HCT116 (cell line): Measurements from ENCODE around the gene RNF186. TPM values are rescaled to one million over a fixed set of nuclear protein-coding genes. Genes with fewer than 3 reads are reported as not detected.

Experiments used
- ATAC-seq: fragments of 200-7000 bp; cut with Tn5 transposase; 2 replicates; pipeline ENCODE4 v1.9.1; 2020; ENCODE audit warnings: mild to moderate bottlenecking, moderate library complexity
- BruUV-seq: library from RNA; stranded (reverse); fragments of 400-500 nt; replicated peaks from 2 replicates; lab custom pipeline; 2021; lab: Mats Ljungman, UMichigan
- CTCF ChIA-PET: fragments of 300-600 bp; sonication (Branson Sonifier 250); formaldehyde crosslinking; loops from one replicate; lab custom pipeline; 2021; ENCODE audit warnings: antibody characterized with exemption; lab: Charles Lee
- POLR2A ChIA-PET: fragments of 300-600, 350-600 bp; sonication (Branson Sonifier 250); formaldehyde crosslinking; loops from one replicate; lab custom pipeline; 2021; ENCODE audit warnings: antibody characterized with exemption; lab: Charles Lee
- RAD21 ChIA-PET, 2 experiments: fragments of 300-600 bp; sonication (Branson Sonifier 250); formaldehyde crosslinking; loops; one replicate each; lab custom pipeline; 2023; ENCODE audit warnings: low total read pairs in 2 of 2; ENCODE audit not compliant: uncharacterized antibody in 2 of 2, unreplicated experiment in 2 of 2, low non-redundant PET in 1 of 2; lab: Charles Lee
- DNase-seq: peaks from one replicate; pipeline ENCODE4 v3.0.0-alpha.2; 2010; ENCODE audit warnings: low read depth, low spot score
- H2AFZ ChIP-seq: fragments of 200-600 bp; shearing (Covaris generic), sonication (generic); 2 replicates; pipeline ENCODE4 v1.6.1; 2017; ENCODE audit warnings: low read depth, mixed run types, mixed read lengths, antibody characterized with exemption, low read length; ENCODE audit not compliant: poor library complexity, severe bottlenecking
- H3K27ac ChIP-seq: 2 replicates; pipeline ENCODE4 v1.5.1; 2012; ENCODE audit warnings: low read depth, low read length
- H3K27me3 ChIP-seq: fragments of 200-600 bp; sonication (generic); 2 replicates; pipeline ENCODE4 v1.6.1; 2016; ENCODE audit warnings: mixed run types, low read length, mixed read lengths; ENCODE audit not compliant: insufficient read depth
- H3K36me3 ChIP-seq, 2 experiments: fragments of 200-500 bp in 1 of 2; fragments of 200-600 bp in 1 of 2; sonication (Bioruptor generic) in 1 of 2; sonication (generic) in 1 of 2; 2 replicates each; pipeline versions ENCODE4 v1.5.1 to v1.6.1; 2014 to 2016; ENCODE audit warnings: low read length in 2 of 2, inconsistent platforms in 1 of 2, mixed read lengths in 1 of 2, mixed run types in 1 of 2; ENCODE audit not compliant: insufficient read depth in 2 of 2, control insufficient read depth in 1 of 2
- H3K4me1 ChIP-seq, 2 experiments: fragments of 200-600 bp in 1 of 2; sonication (generic) in 1 of 2; 2 replicates each; pipeline versions ENCODE4 v1.5.1 to v1.6.1; 2012 to 2017; ENCODE audit warnings: low read length in 2 of 2, inconsistent platforms in 1 of 2, mild to moderate bottlenecking in 1 of 2, mixed read lengths in 1 of 2, mixed run types in 1 of 2, moderate library complexity in 1 of 2; ENCODE audit not compliant: insufficient read depth in 2 of 2, control insufficient read depth in 1 of 2
- H3K4me2 ChIP-seq: fragments of 200-600 bp; sonication (generic); 2 replicates; pipeline ENCODE4 v1.6.1; 2017; ENCODE audit warnings: mixed run types, low read length, mixed read lengths
- H3K4me3 ChIP-seq, 2 experiments: fragments of 200-600 bp in 1 of 2; sonication (generic) in 1 of 2; replicated peaks in 1 of 2; 2 replicates each; pipeline ENCODE4 v1.5.1; 2011 to 2016; ENCODE audit warnings: low read length in 2 of 2, control low read depth in 1 of 2, low read depth in 1 of 2, mild to moderate bottlenecking in 1 of 2, mixed read lengths in 1 of 2, mixed run types in 1 of 2
- H3K79me2 ChIP-seq: fragments of 200-600 bp; sonication (generic); 2 replicates; pipeline ENCODE4 v1.6.1; 2017; ENCODE audit warnings: mild to moderate bottlenecking, mixed run types, low read length, moderate library complexity, mixed read lengths; ENCODE audit not compliant: insufficient read depth
- H3K9ac ChIP-seq: fragments of 200-600 bp; sonication (generic); 2 replicates; pipeline ENCODE4 v1.6.1; 2016; ENCODE audit warnings: low read length, mixed read lengths
- H3K9me2 ChIP-seq: fragments of 200-600 bp; sonication (generic), shearing (Covaris generic); 2 replicates; pipeline ENCODE4 v1.6.1; 2017; ENCODE audit warnings: mixed run types, mild to moderate bottlenecking, moderate library complexity; ENCODE audit not compliant: insufficient read depth
- H3K9me3 ChIP-seq, 2 experiments: fragments of 200-500 bp in 1 of 2; fragments of 200-600 bp in 1 of 2; sonication (Bioruptor generic) in 1 of 2; sonication (generic) in 1 of 2; 2 replicates each; pipeline ENCODE4 v1.6.1; 2014 to 2017; ENCODE audit warnings: low read length in 2 of 2, mixed read lengths in 2 of 2, inconsistent platforms in 1 of 2, low read depth in 1 of 2, mild to moderate bottlenecking in 1 of 2, mixed run types in 1 of 2, moderate library complexity in 1 of 2; ENCODE audit not compliant: control insufficient read depth in 1 of 2, insufficient read depth in 1 of 2
- H4K20me1 ChIP-seq: fragments of 200-600 bp; sonication (generic), shearing (Covaris generic); 2 replicates; pipeline ENCODE4 v1.6.1; 2017; ENCODE audit warnings: mixed run types, mild to moderate bottlenecking, moderate library complexity; ENCODE audit not compliant: insufficient read depth
- EGR1 ChIP-seq: IDR thresholded peaks from 2 replicates; pipeline ENCODE4 v1.6.1; 2012; ENCODE audit warnings: low read depth
- FOSL1 ChIP-seq: IDR thresholded peaks from 2 replicates; pipeline ENCODE4 v1.6.1; 2012; ENCODE audit warnings: low read depth
- POLR2AphosphoS5 ChIP-seq: IDR thresholded peaks from 2 replicates; pipeline ENCODE4 v1.6.1; 2011; ENCODE audit warnings: mild to moderate bottlenecking, low read depth, low read length, moderate library complexity
- ZBTB33 ChIP-seq: IDR thresholded peaks from 2 replicates; pipeline ENCODE4 v1.6.1; 2011; ENCODE audit warnings: mild to moderate bottlenecking, low read length, moderate library complexity; ENCODE audit not compliant: insufficient replicate concordance; ENCODE audit errors: extremely low read depth
- ZNF274 ChIP-seq: fragments of 200-500 bp; sonication (Bioruptor generic); IDR thresholded peaks from 2 replicates; pipeline ENCODE4 v1.6.1; 2014; ENCODE audit warnings: mild to moderate bottlenecking, low read depth, low read length, inconsistent platforms
- intact Hi-C: fragments of 100-400 bp; cut with micrococcal nuclease; formaldehyde crosslinking; loops from 2 replicates; pipeline ENCODE4 v1.10.0; 2022
- total RNA-seq: library from RNA; stranded (reverse); gene quantifications from one replicate; pipeline ENCODE4 v1.2.1, GENCODE V29; 2021; ENCODE audit not compliant: unreplicated experiment
- TF ChIP-seq, protein P1 (sequence below), 3 experiments: fragments of 200-600 bp in 1 of 3; sonication (generic) in 1 of 3; IDR thresholded peaks in 2 of 3; conservative IDR thresholded peaks in 1 of 3; 2 replicates each; pipeline ENCODE4 v1.5.1; 2012 to 2017; ENCODE audit warnings: low read depth in 2 of 3, low read length in 2 of 3, antibody characterized with exemption in 1 of 3, borderline replicate concordance in 1 of 3, control low read depth in 1 of 3, mild to moderate bottlenecking in 1 of 3, mixed read lengths in 1 of 3, mixed run types in 1 of 3, moderate library complexity in 1 of 3; ENCODE audit not compliant: insufficient read depth in 1 of 3

The RNF186 gene
- total RNA-seq, 1 experiment from 2014 or later = not detected

- TF ChIP-seq ZNF274 (no peak), ZBTB33 (no peak), EGR1 (no peak), POLR2AphosphoS5 (no peak), FOSL1 (no peak)
- TF ChIP-seq, protein P1, sequence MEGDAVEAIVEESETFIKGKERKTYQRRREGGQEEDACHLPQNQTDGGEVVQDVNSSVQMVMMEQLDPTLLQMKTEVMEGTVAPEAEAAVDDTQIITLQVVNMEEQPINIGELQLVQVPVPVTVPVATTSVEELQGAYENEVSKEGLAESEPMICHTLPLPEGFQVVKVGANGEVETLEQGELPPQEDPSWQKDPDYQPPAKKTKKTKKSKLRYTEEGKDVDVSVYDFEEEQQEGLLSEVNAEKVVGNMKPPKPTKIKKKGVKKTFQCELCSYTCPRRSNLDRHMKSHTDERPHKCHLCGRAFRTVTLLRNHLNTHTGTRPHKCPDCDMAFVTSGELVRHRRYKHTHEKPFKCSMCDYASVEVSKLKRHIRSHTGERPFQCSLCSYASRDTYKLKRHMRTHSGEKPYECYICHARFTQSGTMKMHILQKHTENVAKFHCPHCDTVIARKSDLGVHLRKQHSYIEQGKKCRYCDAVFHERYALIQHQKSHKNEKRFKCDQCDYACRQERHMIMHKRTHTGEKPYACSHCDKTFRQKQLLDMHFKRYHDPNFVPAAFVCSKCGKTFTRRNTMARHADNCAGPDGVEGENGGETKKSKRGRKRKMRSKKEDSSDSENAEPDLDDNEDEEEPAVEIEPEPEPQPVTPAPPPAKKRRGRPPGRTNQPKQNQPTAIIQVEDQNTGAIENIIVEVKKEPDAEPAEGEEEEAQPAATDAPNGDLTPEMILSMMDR (IDR thresholded peaks at IDR 0.05 in 2 of 3, conservative IDR thresholded peaks at IDR 0.05 in 1 of 3; ENCODE audit: borderline replicate concordance in 1 of 3, insufficient read depth in 1 of 3, low read depth in 2 of 3, low read length in 2 of 3) = no peak
- no peaks in the 10 kb centered on the region for H3K9me3 ChIP-seq
- BruUV-seq = no TSS peak
- CTCF ChIA-PET = no interaction called here
- DNase-seq = no peak
- H3K36me3 ChIP-seq = no peaks in the 10 kb centered on the region
- no peaks in the 10 kb centered on the region for H3K79me2 ChIP-seq
- no peaks in the 10 kb centered on the region for H3K4me1 ChIP-seq
- H3K9me2 ChIP-seq = no peaks in the 10 kb centered on the region
- intact Hi-C loops = no loop called here
- no peak overlapping the region for H3K9ac ChIP-seq
- no peaks in the 10 kb centered on the region for H4K20me1 ChIP-seq
- H3K4me3 ChIP-seq = no peak overlapping the region
- no peak overlapping the region for H2AFZ ChIP-seq
- POLR2A ChIA-PET = no interaction called here
- RAD21 ChIA-PET = no interaction called here
- H3K4me2 ChIP-seq = no peak overlapping the region
- no peak for ATAC-seq
- H3K27ac ChIP-seq = no peak overlapping the region
- no peaks in the 10 kb centered on the region for H3K27me3 ChIP-seq
These were observed 16.4 kb upstream of the RNF186 start for GRCh38 chr1:19831441-19831840.
